Measurements from ENCODE around the gene TAPT1. TPM values are rescaled to one million over a fixed set of nuclear protein-coding genes. Genes with fewer than 3 reads are reported as not detected.

The TAPT1 gene
- total RNA-seq, 1 experiment from 2014 or later: 48.6 TPM

DNA sequence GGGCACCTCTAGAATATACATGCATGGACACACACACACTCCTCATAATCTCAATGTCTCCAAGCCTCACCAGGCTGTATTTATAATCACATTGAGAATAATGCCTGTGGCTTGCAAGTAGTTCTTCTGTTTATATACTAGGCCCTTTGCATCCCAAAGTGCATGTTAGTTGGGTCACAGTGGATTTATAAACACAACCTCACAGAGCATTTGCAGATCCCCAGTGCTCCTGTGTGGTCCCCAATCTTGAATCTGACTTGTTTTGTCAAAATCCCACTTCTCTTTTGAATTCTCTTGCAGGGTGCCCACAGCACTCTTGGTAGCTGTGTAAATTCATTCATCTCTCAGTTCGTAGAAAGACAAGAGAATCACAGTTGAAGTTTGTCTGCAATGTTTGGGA is 92.9 kb downstream of the TAPT1 start:
- no peak for DNase-seq (ENCODE audit: low spot score)
- Histone ChIP-seq H3K27ac (ENCODE audit: low read depth, low read length, poor library complexity, severe bottlenecking) (no peak overlapping the region), H3K4me3 (ENCODE audit: low read depth, low read length, poor library complexity, severe bottlenecking) (no peak overlapping the region), H3K27me3 (replicated peaks; ENCODE audit: insufficient read depth, low read depth, low read length, poor library complexity) (no peaks in the 10 kb centered on the region), H3K36me3 (ENCODE audit: insufficient read depth, low read length, poor library complexity, severe bottlenecking) (no peaks in the 10 kb centered on the region), H3K4me1 (ENCODE audit: insufficient read depth, low read length, poor library complexity, severe bottlenecking) (no peaks in the 10 kb centered on the region), H3K9me3 (ENCODE audit: low read depth, low read length, poor library complexity, severe bottlenecking) (no peaks in the 10 kb centered on the region)
- ChIA-PET CTCF (no interaction called here), POLR2A (ENCODE audit: low non-redundant PET) (no interaction called here)
- TF ChIP-seq, protein P1, sequence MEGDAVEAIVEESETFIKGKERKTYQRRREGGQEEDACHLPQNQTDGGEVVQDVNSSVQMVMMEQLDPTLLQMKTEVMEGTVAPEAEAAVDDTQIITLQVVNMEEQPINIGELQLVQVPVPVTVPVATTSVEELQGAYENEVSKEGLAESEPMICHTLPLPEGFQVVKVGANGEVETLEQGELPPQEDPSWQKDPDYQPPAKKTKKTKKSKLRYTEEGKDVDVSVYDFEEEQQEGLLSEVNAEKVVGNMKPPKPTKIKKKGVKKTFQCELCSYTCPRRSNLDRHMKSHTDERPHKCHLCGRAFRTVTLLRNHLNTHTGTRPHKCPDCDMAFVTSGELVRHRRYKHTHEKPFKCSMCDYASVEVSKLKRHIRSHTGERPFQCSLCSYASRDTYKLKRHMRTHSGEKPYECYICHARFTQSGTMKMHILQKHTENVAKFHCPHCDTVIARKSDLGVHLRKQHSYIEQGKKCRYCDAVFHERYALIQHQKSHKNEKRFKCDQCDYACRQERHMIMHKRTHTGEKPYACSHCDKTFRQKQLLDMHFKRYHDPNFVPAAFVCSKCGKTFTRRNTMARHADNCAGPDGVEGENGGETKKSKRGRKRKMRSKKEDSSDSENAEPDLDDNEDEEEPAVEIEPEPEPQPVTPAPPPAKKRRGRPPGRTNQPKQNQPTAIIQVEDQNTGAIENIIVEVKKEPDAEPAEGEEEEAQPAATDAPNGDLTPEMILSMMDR (conservative IDR thresholded peaks at IDR 0.05; ENCODE audit: low read depth, low read length): no peak
- no peak for TF ChIP-seq EZH2 (IDR thresholded peaks at IDR 0.05; ENCODE audit: borderline replicate concordance, low read depth, low read length, poor library complexity, severe bottlenecking)
- intact Hi-C loops (cut with micrococcal nuclease; ENCODE audit: unreplicated experiment): no loop called here
- no TSS peak for BruUV-seq (replicated peaks)

DNA sequence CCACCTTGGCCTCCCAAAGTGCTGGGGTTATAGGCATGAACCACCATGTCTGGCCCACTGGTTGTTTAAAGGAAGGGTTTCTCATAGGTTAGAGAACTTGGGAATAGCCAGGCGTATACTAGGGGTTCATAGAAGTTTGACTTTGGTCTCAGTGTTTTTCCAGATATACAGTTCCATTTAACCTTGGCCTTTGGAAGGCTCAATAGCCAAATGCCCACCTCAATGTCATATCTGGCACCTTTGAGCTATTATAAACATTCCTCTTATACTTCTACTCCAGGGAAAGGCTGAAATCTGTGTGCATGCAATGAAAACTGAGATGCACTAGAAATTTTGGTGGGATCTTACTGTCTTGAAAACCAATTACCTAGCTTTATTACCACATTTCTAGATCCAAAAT is 95.0 kb downstream of the TAPT1 start:
- TF ChIP-seq EZH2 (IDR thresholded peaks at IDR 0.05; ENCODE audit: borderline replicate concordance, low read depth, low read length, poor library complexity, severe bottlenecking): no peak
- TF ChIP-seq, protein P1 (conservative IDR thresholded peaks at IDR 0.05; ENCODE audit: low read depth, low read length): no peak
- no peak overlapping the region for H3K4me3 ChIP-seq (ENCODE audit: low read depth, low read length, poor library complexity, severe bottlenecking)
- no peak for DNase-seq (ENCODE audit: low spot score)
- H3K36me3 ChIP-seq (ENCODE audit: insufficient read depth, low read length, poor library complexity, severe bottlenecking): no peaks in the 10 kb centered on the region
- no peaks in the 10 kb centered on the region for H3K9me3 ChIP-seq (ENCODE audit: low read depth, low read length, poor library complexity, severe bottlenecking)
- intact Hi-C loops (cut with micrococcal nuclease; ENCODE audit: unreplicated experiment): no loop called here
- H3K27me3 ChIP-seq (replicated peaks; ENCODE audit: insufficient read depth, low read depth, low read length, poor library complexity): no peaks in the 10 kb centered on the region
- no peaks in the 10 kb centered on the region for H3K4me1 ChIP-seq (ENCODE audit: insufficient read depth, low read length, poor library complexity, severe bottlenecking)
- CTCF ChIA-PET: no interaction called here
- H3K27ac ChIP-seq (ENCODE audit: low read depth, low read length, poor library complexity, severe bottlenecking): no peak overlapping the region
- BruUV-seq (replicated peaks): no TSS peak
- POLR2A ChIA-PET (ENCODE audit: low non-redundant PET): no interaction called here

DNA sequence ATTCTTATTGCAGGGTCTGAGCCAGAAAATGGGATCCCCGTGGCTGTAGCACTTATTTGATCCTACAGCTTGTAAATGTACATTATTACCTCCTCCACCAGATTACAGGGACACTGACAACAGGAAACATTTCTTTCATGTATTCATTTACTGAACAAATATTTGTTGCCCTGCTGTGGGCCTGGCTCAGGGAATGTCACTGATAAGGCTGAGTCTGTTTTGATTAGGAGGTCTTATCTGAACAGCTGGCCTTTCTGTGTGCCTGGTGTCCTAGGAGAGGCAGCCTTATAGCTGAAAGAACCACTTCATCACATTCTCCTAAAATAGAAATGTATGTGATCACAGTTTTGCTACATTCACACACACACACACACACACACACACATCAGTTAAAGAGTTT is 96.9 kb downstream of the TAPT1 start:
- CTCF ChIA-PET: no interaction called here
- BruUV-seq (replicated peaks): no TSS peak
- no peaks in the 10 kb centered on the region for H3K27me3 ChIP-seq (replicated peaks; ENCODE audit: insufficient read depth, low read depth, low read length, poor library complexity)
- no peak overlapping the region for H3K4me3 ChIP-seq (ENCODE audit: low read depth, low read length, poor library complexity, severe bottlenecking)
- intact Hi-C loops (cut with micrococcal nuclease; ENCODE audit: unreplicated experiment): no loop called here
- TF ChIP-seq EZH2 (IDR thresholded peaks at IDR 0.05; ENCODE audit: borderline replicate concordance, low read depth, low read length, poor library complexity, severe bottlenecking): no peak
- TF ChIP-seq, protein P1 (conservative IDR thresholded peaks at IDR 0.05; ENCODE audit: low read depth, low read length): no peak
- peaks cover 3% of the 10 kb centered on the region for H3K4me1 ChIP-seq (ENCODE audit: insufficient read depth, low read length, poor library complexity, severe bottlenecking)
- no peaks in the 10 kb centered on the region for H3K9me3 ChIP-seq (ENCODE audit: low read depth, low read length, poor library complexity, severe bottlenecking)
- POLR2A ChIA-PET (ENCODE audit: low non-redundant PET): no interaction called here
- H3K27ac ChIP-seq (ENCODE audit: low read depth, low read length, poor library complexity, severe bottlenecking): no peak overlapping the region
- no peak for DNase-seq (ENCODE audit: low spot score)
- H3K36me3 ChIP-seq (ENCODE audit: insufficient read depth, low read length, poor library complexity, severe bottlenecking): no peaks in the 10 kb centered on the region

All from A673 (cell line).